SH-SY5Y (cell line): ENCODE data around the gene BCORL1.

Experiments
- GATA2 ChIP-seq: IDR thresholded peaks from 2 replicates; pipeline ENCODE4 v1.6.1; 2011; ENCODE audit warnings: mild to moderate bottlenecking, low read depth, low read length
- GATA3 ChIP-seq: IDR thresholded peaks from 2 replicates; pipeline ENCODE4 v1.6.1; 2011; ENCODE audit warnings: low read depth, mild to moderate bottlenecking, low read length, moderate library complexity

DNA sequence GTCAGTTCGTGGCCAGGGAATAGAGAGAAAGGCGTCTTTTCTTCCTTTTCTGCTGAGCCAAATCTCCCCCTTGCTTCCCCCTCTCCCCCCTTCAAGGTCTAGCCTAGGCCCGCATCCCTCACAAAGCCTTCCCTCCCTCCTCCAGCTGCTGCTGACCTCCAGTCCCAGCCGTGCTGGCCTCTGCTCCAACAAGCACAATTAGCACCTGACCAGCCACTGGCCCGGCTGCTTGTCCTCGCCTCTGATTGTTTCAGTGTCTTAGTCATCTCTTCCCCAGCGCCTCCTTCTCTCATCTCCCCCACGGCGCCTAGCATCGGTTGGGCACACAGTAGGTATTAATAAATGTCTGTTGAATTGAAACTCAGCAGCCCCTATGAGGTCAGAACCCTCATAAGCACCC lies 123.6 kb downstream of the BCORL1 start:
- TF ChIP-seq GATA2 (no peak), GATA3 (no peak)
